Activated CD8-positive, alpha-beta T cell treated with anti-CD3 and anti-CD28 coated beads for 36 hours (primary cell): ENCODE measurements around the gene AOPEP. TPM values are rescaled to one million over a fixed set of nuclear protein-coding genes. Genes with fewer than 3 reads are reported as not detected.

ENCODE experiments used
- ATAC-seq: fragments of 200-7000 bp; cut with Tn5 transposase; one replicate; pipeline ENCODE4 v1.10.0; 2021; ENCODE audit warnings: mild to moderate bottlenecking, moderate library complexity
- CTCF ChIA-PET: fragments of 350-600 bp; sonication (Branson Sonifier 250); formaldehyde crosslinking; loops from one replicate; lab custom pipeline; 2021; ENCODE audit warnings: antibody characterized with exemption; lab: Charles Lee
- POLR2A ChIA-PET: fragments of 350-600 bp; sonication (Branson Sonifier 250); formaldehyde crosslinking; loops from one replicate; lab custom pipeline; 2021; ENCODE audit warnings: antibody characterized with exemption; lab: Charles Lee
- DNase-seq: peaks from one replicate; pipeline ENCODE4 v3.0.0-alpha.2; 2020
- H3K27ac Mint-ChIP-seq: one replicate; pipeline ENCODE4 v1.8.0; 2021; ENCODE audit warnings: mild to moderate bottlenecking, mixed read lengths
- H3K27me3 Mint-ChIP-seq: one replicate; pipeline ENCODE4 v1.8.0; 2021; ENCODE audit warnings: mixed read lengths
- H3K36me3 Mint-ChIP-seq: one replicate; pipeline ENCODE4 v1.8.0; 2021; ENCODE audit warnings: low read depth, mixed read lengths
- H3K4me1 Mint-ChIP-seq: one replicate; pipeline ENCODE4 v1.8.0; 2021; ENCODE audit warnings: low read depth, mixed read lengths
- H3K4me3 Mint-ChIP-seq: one replicate; pipeline ENCODE4 v1.8.0; 2021; ENCODE audit warnings: mild to moderate bottlenecking, moderate library complexity, mixed read lengths
- H3K9me3 Mint-ChIP-seq: one replicate; pipeline ENCODE4 v1.8.0; 2021; ENCODE audit warnings: mixed read lengths
- CTCF ChIP-seq: fragments of 200-600 bp; IDR thresholded peaks from one replicate; pipeline ENCODE4 v1.8.0; 2022; ENCODE audit warnings: antibody characterized with exemption, mild to moderate bottlenecking
- intact Hi-C: fragments of 100-400 bp; cut with micrococcal nuclease; formaldehyde crosslinking; loops from one replicate; pipeline ENCODE4 v1.10.0; 2022
- total RNA-seq, 2 experiments: library from RNA; stranded (reverse); gene quantifications; one replicate each; pipeline ENCODE4 v1.2.3, GENCODE V29; 2021

The AOPEP gene
- total RNA-seq, 2 experiments from 2014 or later = 7.1 to 8.7 TPM

- H3K4me1 Mint-ChIP-seq = no peaks in the 10 kb centered on the region
- CTCF ChIA-PET = no interaction called here
- no peak overlapping the region for H3K27ac Mint-ChIP-seq
- peaks cover 6% of the 10 kb centered on the region for H3K9me3 Mint-ChIP-seq
- peaks cover 20% of the 10 kb centered on the region for H3K27me3 Mint-ChIP-seq
- ATAC-seq (no peak), DNase-seq (no peak)
- TF ChIP-seq CTCF = no peak
- no peaks in the 10 kb centered on the region for H3K36me3 Mint-ChIP-seq
- intact Hi-C loops = no loop called here
- POLR2A ChIA-PET = interaction anchor here (0.8 kb wide), 1 partner anchor 19 kb away, joined by 3 read pairs; no protein-coding TSS in a partner anchor
- no peak overlapping the region for H3K4me3 Mint-ChIP-seq
Observed at GRCh38 chr9:94714494-94714893, 12.0 kb upstream of the AOPEP start.

GRCh38 chr9:94717761-94718160 lies 8.7 kb upstream of the AOPEP start:
- Mint-ChIP-seq H3K27ac (no peak overlapping the region), H3K9me3 (peaks cover 6% of the 10 kb centered on the region), H3K36me3 (no peaks in the 10 kb centered on the region), H3K4me1 (no peaks in the 10 kb centered on the region), H3K4me3 (no peak overlapping the region), H3K27me3 (peaks cover 11% of the 10 kb centered on the region)
- intact Hi-C loops = no loop called here
- CTCF ChIA-PET = interaction anchor here (1.8 kb wide), 1 partner anchor 37 kb away, joined by 5 read pairs; no protein-coding TSS in a partner anchor
- POLR2A ChIA-PET = no interaction called here
- no peak for TF ChIP-seq CTCF
- ATAC-seq = no peak
- DNase-seq = no peak

GRCh38 chr9:94718936-94719335 lies 7.6 kb upstream of the AOPEP start:
- no peak for ATAC-seq
- no peak for DNase-seq
- Mint-ChIP-seq H3K9me3 (peaks cover 6% of the 10 kb centered on the region), H3K27me3 (peaks cover 9% of the 10 kb centered on the region), H3K27ac (no peak overlapping the region), H3K4me3 (no peak overlapping the region), H3K36me3 (no peaks in the 10 kb centered on the region), H3K4me1 (no peaks in the 10 kb centered on the region)
- ChIA-PET CTCF (no interaction called here), POLR2A (no interaction called here)
- TF ChIP-seq CTCF = no peak
- intact Hi-C loops = no loop called here

- no peak overlapping the region for H3K27ac Mint-ChIP-seq
- POLR2A ChIA-PET = interaction anchor here (0.5 kb wide), 1 partner anchor 93 kb away, joined by 4 read pairs; no protein-coding TSS in a partner anchor
- ATAC-seq = no peak
- DNase-seq = no peak
- intact Hi-C loops = no loop called here
- TF ChIP-seq CTCF = no peak
- no peak overlapping the region for H3K4me3 Mint-ChIP-seq
- H3K9me3 Mint-ChIP-seq = peaks cover 6% of the 10 kb centered on the region
- no peaks in the 10 kb centered on the region for H3K4me1 Mint-ChIP-seq
- H3K36me3 Mint-ChIP-seq = no peaks in the 10 kb centered on the region
- CTCF ChIA-PET = no interaction called here
- peaks cover 7% of the 10 kb centered on the region for H3K27me3 Mint-ChIP-seq
Observed at GRCh38 chr9:94719878-94720277, 6.6 kb upstream of the AOPEP start.

- Mint-ChIP-seq H3K27ac (no peak overlapping the region), H3K4me1 (no peaks in the 10 kb centered on the region), H3K36me3 (no peaks in the 10 kb centered on the region), H3K9me3 (peaks cover 6% of the 10 kb centered on the region), H3K27me3 (peaks cover 6% of the 10 kb centered on the region), H3K4me3 (no peak overlapping the region)
- POLR2A ChIA-PET = no interaction called here
- ATAC-seq (no peak), DNase-seq (no peak)
- no peak for TF ChIP-seq CTCF
- CTCF ChIA-PET = interaction anchor here (0.9 to 1.0 kb wide), 2 partner anchors 40 to 409 kb away, joined by 3 read pairs; no protein-coding TSS in a partner anchor
- intact Hi-C loops = no loop called here
Observed at GRCh38 chr9:94720846-94721549, 5.5 kb upstream of the AOPEP start.
